ENCODE results near the gene CABP7. TPM values are rescaled to one million over a fixed set of nuclear protein-coding genes. Genes with fewer than 3 reads are reported as not detected.

The CABP7 gene
- total and polyA plus RNA-seq, 2 of the 8 experiments (the other 6 are each of a cell fraction or from before 2014, with no cell fraction given): 0.20 to 0.36 TPM

GRCh38 chr22:29713156-29713727 is 6.6 kb upstream of the CABP7 start (continued):
- TF ChIP-seq KDM4A (IDR thresholded peaks at IDR 0.05; ENCODE audit: low read depth, low read length, severe bottlenecking) (no peak), RNF2 (IDR thresholded peaks at IDR 0.05; ENCODE audit: borderline replicate concordance, low read depth, low read length, missing control alignments, poor library complexity, severe bottlenecking) (no peak), CHD1 (IDR thresholded peaks at IDR 0.05; ENCODE audit: low read depth, low read length) (no peak), HDAC2 (IDR thresholded peaks at IDR 0.05; ENCODE audit: borderline replicate concordance in 1 of 2, low read depth in 2 of 2, low read length in 2 of 2) (no peak), CHD7 (IDR thresholded peaks at IDR 0.05; ENCODE audit: insufficient replicate concordance, low read length) (no peak), CTCF (IDR thresholded peaks at IDR 0.05; ENCODE audit: control extremely low read depth in 1 of 3, insufficient read depth in 1 of 3, low read depth in 1 of 3, low read length in 3 of 3) (no peak), CTBP2 (IDR thresholded peaks at IDR 0.05; ENCODE audit: borderline replicate concordance, insufficient read depth, insufficient read length, low read length) (no peak)

Measured in H1 (cell line).